Mesenchymal stem cell (in vitro differentiated cells and primary cell): ENCODE data around the gene RERE.
"Not testable (repeated sequence)": the region's sequence is repeated elsewhere in the genome, so short reads cannot be mapped to it uniquely, and the experiment has no call there.

Experiments used
- DNase-seq: peaks from one replicate; pipeline ENCODE4 v3.0.0-alpha.2; 2013
- H2AFZ ChIP-seq: one replicate; pipeline ENCODE4 v1.6.1; 2013; ENCODE audit warnings: low read depth, mild to moderate bottlenecking, control low read depth, inconsistent platforms, low read length, moderate library complexity
- H2AK5ac ChIP-seq: 2 replicates; pipeline ENCODE4 v1.6.1; 2013; ENCODE audit warnings: low read length, moderate library complexity, mild to moderate bottlenecking, inconsistent platforms; ENCODE audit not compliant: severe bottlenecking
- H2BK120ac ChIP-seq: one replicate; pipeline ENCODE4 v1.6.1; 2013; ENCODE audit warnings: low read depth, mild to moderate bottlenecking, inconsistent platforms, low read length, moderate library complexity
- H2BK12ac ChIP-seq, 2 experiments: one replicate each; pipeline ENCODE4 v1.6.1; 2013; ENCODE audit warnings: inconsistent platforms in 2 of 2, low read length in 2 of 2, mild to moderate bottlenecking in 2 of 2, moderate library complexity in 2 of 2, control low read depth in 1 of 2
- H2BK15ac ChIP-seq: one replicate; pipeline ENCODE4 v1.6.1; 2013; ENCODE audit warnings: mild to moderate bottlenecking, low read depth, inconsistent platforms; ENCODE audit not compliant: poor library complexity, severe bottlenecking
- H2BK5ac ChIP-seq: 2 replicates; pipeline ENCODE4 v1.6.1; 2013; ENCODE audit warnings: low read depth, mild to moderate bottlenecking, low read length, control low read depth, inconsistent platforms; ENCODE audit not compliant: poor library complexity, severe bottlenecking
- H3K14ac ChIP-seq, 2 experiments: one replicate each; pipeline ENCODE4 v1.6.1; 2013; ENCODE audit warnings: inconsistent platforms in 2 of 2, low read length in 2 of 2, control low read depth in 1 of 2, mild to moderate bottlenecking in 1 of 2, moderate library complexity in 1 of 2
- H3K18ac ChIP-seq, 2 experiments: one replicate each; pipeline ENCODE4 v1.6.1; 2013; ENCODE audit warnings: inconsistent platforms in 2 of 2, low read length in 2 of 2, control low read depth in 1 of 2, low read depth in 1 of 2, mild to moderate bottlenecking in 1 of 2
- H3K23ac ChIP-seq, 2 experiments: one replicate each; pipeline ENCODE4 v1.6.1; 2013; ENCODE audit warnings: inconsistent platforms in 2 of 2, low read length in 2 of 2, mild to moderate bottlenecking in 2 of 2, moderate library complexity in 2 of 2, control low read depth in 1 of 2
- H3K27ac ChIP-seq: 2 replicates; pipeline ENCODE4 v1.5.1; 2013; ENCODE audit warnings: mild to moderate bottlenecking, moderate library complexity, low read length, control low read depth, inconsistent platforms; ENCODE audit not compliant: poor library complexity, severe bottlenecking
- H3K27me3 ChIP-seq, 2 experiments: 2 replicates each; pipeline versions ENCODE4 v1.6.1 to v1.7.0; 2013; ENCODE audit warnings: low read length in 2 of 2, mild to moderate bottlenecking in 2 of 2, moderate library complexity in 2 of 2, control low read depth in 1 of 2, inconsistent platforms in 1 of 2; ENCODE audit not compliant: control insufficient read depth in 1 of 2, insufficient read depth in 1 of 2
- H3K36me3 ChIP-seq, 2 experiments: 2 replicates each; pipeline versions ENCODE4 v1.6.1 to v1.7.0; 2013; ENCODE audit warnings: low read length in 2 of 2, control low read depth in 1 of 2, inconsistent platforms in 1 of 2, low read depth in 1 of 2, mild to moderate bottlenecking in 1 of 2; ENCODE audit not compliant: insufficient read depth in 2 of 2, control insufficient read depth in 1 of 2
- H3K4ac ChIP-seq, 2 experiments: one replicate each; pipeline ENCODE4 v1.6.1; 2013; ENCODE audit warnings: inconsistent platforms in 2 of 2, low read length in 2 of 2, mild to moderate bottlenecking in 2 of 2, moderate library complexity in 2 of 2, control low read depth in 1 of 2, low read depth in 1 of 2
- H3K4me1 ChIP-seq: 2 replicates; pipeline ENCODE4 v1.6.1; 2013; ENCODE audit warnings: low read depth, low read length, control low read depth; ENCODE audit not compliant: control insufficient read depth, insufficient read depth
- H3K4me2 ChIP-seq: 2 replicates; pipeline ENCODE4 v1.6.1; 2013; ENCODE audit warnings: low read length, mild to moderate bottlenecking, inconsistent platforms; ENCODE audit not compliant: poor library complexity, severe bottlenecking
- H3K4me3 ChIP-seq, 2 experiments: 2 replicates each; pipeline versions ENCODE4 v1.5.1 to v1.7.0; 2013; ENCODE audit warnings: low read length in 2 of 2, mild to moderate bottlenecking in 2 of 2, control low read depth in 1 of 2, low read depth in 1 of 2; ENCODE audit not compliant: insufficient read depth in 1 of 2
- H3K79me1 ChIP-seq: replicated peaks from 2 replicates; pipeline ENCODE4 v1.6.1; 2013; ENCODE audit warnings: mild to moderate bottlenecking, control low read depth, low read length, inconsistent platforms; ENCODE audit not compliant: poor library complexity, severe bottlenecking
- H3K9ac ChIP-seq: 2 replicates; pipeline ENCODE4 v1.7.0; 2013; ENCODE audit warnings: mild to moderate bottlenecking, low read length, moderate library complexity
- H3K9me3 ChIP-seq: 2 replicates; pipeline ENCODE4 v1.7.0; 2013; ENCODE audit warnings: mild to moderate bottlenecking, low read length; ENCODE audit not compliant: control insufficient read depth
- H4K8ac ChIP-seq: one replicate; pipeline ENCODE4 v1.6.1; 2013; ENCODE audit warnings: inconsistent platforms, mild to moderate bottlenecking, low read length, moderate library complexity
- H4K91ac ChIP-seq: one replicate; pipeline ENCODE4 v1.6.1; 2013; ENCODE audit warnings: mild to moderate bottlenecking, low read length, inconsistent platforms
- WGBS: methylation state at CpG from one replicate; pipeline ENCODE4 v1.1.7; 2013; ENCODE audit warnings: mixed read lengths; 5-methylcytosine and 5-hydroxymethylcytosine counted together

RERE gene

GRCh38 chr1:8728464-8728863 lies 89.0 kb downstream of the RERE start:
- H3K4ac ChIP-seq = no peak overlapping the region
- H2BK15ac ChIP-seq = no peak overlapping the region
- no peak overlapping the region for H4K91ac ChIP-seq
- H3K9ac ChIP-seq = no peak overlapping the region
- H3K14ac ChIP-seq = no peak overlapping the region
- WGBS = 99% methylated on average over 2 of the region's 3 CpGs
- H3K23ac ChIP-seq = no peak overlapping the region
- H4K8ac ChIP-seq = no peak overlapping the region
- no peak overlapping the region for H2BK5ac ChIP-seq
- H3K9me3 ChIP-seq = peaks cover 8% of the 10 kb centered on the region
- H2BK12ac ChIP-seq = no peak overlapping the region
- H3K36me3 ChIP-seq = no peaks in the 10 kb centered on the region
- H3K4me3 ChIP-seq = no peak overlapping the region
- H2AFZ ChIP-seq = no peak overlapping the region
- DNase-seq = no peak
- no peak overlapping the region for H3K27ac ChIP-seq
- no peaks in the 10 kb centered on the region for H3K27me3 ChIP-seq
- no peaks in the 10 kb centered on the region for H3K4me1 ChIP-seq
- H3K18ac ChIP-seq = no peak overlapping the region
- no peak overlapping the region for H2BK120ac ChIP-seq
- H3K79me1 ChIP-seq = peaks cover 23% of the 10 kb centered on the region
- no peak overlapping the region for H3K4me2 ChIP-seq
- no peak overlapping the region for H2AK5ac ChIP-seq

DNA sequence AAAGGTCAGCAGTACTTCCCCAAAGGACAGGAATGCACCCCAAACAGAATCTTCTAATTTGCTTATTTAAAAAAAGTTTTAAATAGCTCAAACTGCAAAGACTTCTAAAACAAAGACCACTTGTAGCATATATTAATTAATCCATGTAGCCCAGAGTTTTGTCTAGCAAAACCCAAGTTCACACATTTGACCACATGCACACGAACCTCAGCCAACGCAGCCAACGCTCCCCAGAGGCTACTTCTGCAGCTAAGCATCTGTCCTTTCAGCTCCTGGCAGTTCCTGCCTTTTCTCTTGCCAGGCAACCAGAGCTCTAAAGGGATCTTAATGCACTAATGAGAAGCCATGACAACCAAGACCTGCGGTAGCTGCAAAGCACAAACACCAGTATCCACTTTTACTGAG lies 89.6 kb downstream of the RERE start:
- Histone ChIP-seq H2BK5ac (no peak overlapping the region), H3K14ac (no peak overlapping the region), H4K91ac (peak overlapping the region; percentile 56), H3K4me1 (no peaks in the 10 kb centered on the region), H2AK5ac (no peak overlapping the region), H3K9ac (no peak overlapping the region), H3K4me2 (no peak overlapping the region), H3K9me3 (peaks cover 8% of the 10 kb centered on the region), H3K4me3 (no peak overlapping the region), H2AFZ (no peak overlapping the region), H3K27me3 (no peaks in the 10 kb centered on the region), H3K79me1 (peaks cover 19% of the 10 kb centered on the region), H3K18ac (no peak overlapping the region), H3K23ac (no peak overlapping the region), H2BK15ac (no peak overlapping the region), H2BK12ac (no peak overlapping the region), H2BK120ac (no peak overlapping the region), H4K8ac (no peak overlapping the region), H3K27ac (no peak overlapping the region), H3K4ac (no peak overlapping the region), H3K36me3 (no peaks in the 10 kb centered on the region)
- WGBS = 73% methylated on average over 4 of the region's 4 CpGs
- no peak for DNase-seq

- H4K91ac ChIP-seq, H3K4ac ChIP-seq, DNase-seq, H2BK15ac ChIP-seq, H2AK5ac ChIP-seq, H3K4me3 ChIP-seq, H3K9me3 ChIP-seq, H3K36me3 ChIP-seq, H3K14ac ChIP-seq, H3K27me3 ChIP-seq, H2BK12ac ChIP-seq, H2BK120ac ChIP-seq, H3K27ac ChIP-seq, H3K18ac ChIP-seq, H4K8ac ChIP-seq, H2BK5ac ChIP-seq, H3K4me2 ChIP-seq, H3K4me1 ChIP-seq, H3K9ac ChIP-seq, H2AFZ ChIP-seq, H3K23ac ChIP-seq: not testable (repeated sequence)
- WGBS = 96% methylated on average over 13 of the region's 14 CpGs
- peaks cover 19% of the 10 kb centered on the region for H3K79me1 ChIP-seq
These were observed 90.1 kb downstream of the RERE start for GRCh38 chr1:8727316-8727715.

- H3K4me1 ChIP-seq, H4K91ac ChIP-seq, H3K27me3 ChIP-seq, H2BK15ac ChIP-seq, H4K8ac ChIP-seq, H2BK120ac ChIP-seq, H3K9me3 ChIP-seq, H3K9ac ChIP-seq, H3K4me3 ChIP-seq, H3K23ac ChIP-seq, H3K27ac ChIP-seq, H2AK5ac ChIP-seq, H2AFZ ChIP-seq, DNase-seq, H3K4ac ChIP-seq, H3K36me3 ChIP-seq, H3K18ac ChIP-seq, H3K4me2 ChIP-seq, H2BK5ac ChIP-seq, H3K14ac ChIP-seq: not testable (repeated sequence)
- 66% methylated on average over 6 of the region's 7 CpGs for WGBS
- Histone ChIP-seq H3K79me1 (peaks cover 19% of the 10 kb centered on the region), H2BK12ac (peak overlapping the region in 1 of 2 experiments; percentile 31)
These were observed 90.6 kb downstream of the RERE start for GRCh38 chr1:8726801-8727186.
